Panc1 (cell line): ENCODE measurements around the gene ZNF689. TPM values are rescaled to one million over a fixed set of nuclear protein-coding genes. Genes with fewer than 3 reads are reported as not detected.

Experiments
- ATAC-seq: fragments of 200-7000 bp; cut with Tn5 transposase; 2 replicates; pipeline ENCODE4 v1.9.1; 2020; ENCODE audit warnings: mild to moderate bottlenecking, moderate library complexity
- BruUV-seq: library from RNA; stranded (reverse); fragments of 400-500 nt; replicated peaks from 2 replicates; lab custom pipeline; 2021; lab: Mats Ljungman, UMichigan
- CTCF ChIA-PET: fragments of 300-600 bp; sonication (Branson Sonifier 250); formaldehyde crosslinking; loops from one replicate; lab custom pipeline; 2022; ENCODE audit warnings: antibody characterized with exemption; lab: Charles Lee
- POLR2A ChIA-PET: fragments of 300-600 bp; sonication (Branson Sonifier 250); formaldehyde crosslinking; loops from one replicate; lab custom pipeline; 2022; ENCODE audit warnings: antibody characterized with exemption; lab: Charles Lee
- DNase-seq: peaks from one replicate; pipeline ENCODE4 v3.0.0-alpha.2; 2010; ENCODE audit warnings: low read depth, low spot score
- H3K27ac ChIP-seq: 2 replicates; pipeline ENCODE4 v1.5.1; 2011; ENCODE audit warnings: mild to moderate bottlenecking, low read length, inconsistent platforms
- H3K27me3 ChIP-seq: fragments of 200-500 bp; sonication (Bioruptor generic); 2 replicates; pipeline ENCODE4 v1.6.0; 2014; ENCODE audit warnings: low read length, inconsistent platforms; ENCODE audit not compliant: control insufficient read depth, insufficient read depth
- H3K36me3 ChIP-seq: fragments of 200-500 bp; sonication (Bioruptor generic); 2 replicates; pipeline ENCODE4 v1.5.1; 2014; ENCODE audit warnings: inconsistent platforms, mild to moderate bottlenecking, low read length, moderate library complexity; ENCODE audit not compliant: control insufficient read depth, insufficient read depth
- H3K4me1 ChIP-seq: 2 replicates; pipeline ENCODE4 v1.5.1; 2011; ENCODE audit warnings: inconsistent platforms, mild to moderate bottlenecking, low read length, moderate library complexity; ENCODE audit not compliant: control insufficient read depth, insufficient read depth
- H3K4me3 ChIP-seq, 2 experiments: 2 replicates each; pipeline ENCODE4 v1.5.1; 2011 to 2012; ENCODE audit warnings: low read depth in 2 of 2, low read length in 2 of 2, mild to moderate bottlenecking in 2 of 2, inconsistent platforms in 1 of 2, moderate library complexity in 1 of 2
- H3K9me3 ChIP-seq: fragments of 200-500 bp; sonication (Bioruptor generic); 2 replicates; pipeline ENCODE4 v1.5.1; 2014; ENCODE audit warnings: low read depth, mild to moderate bottlenecking, inconsistent platforms, low read length, moderate library complexity; ENCODE audit not compliant: control insufficient read depth, insufficient read depth
- POLR2AphosphoS5 ChIP-seq: IDR thresholded peaks from 2 replicates; pipeline ENCODE4 v1.6.1; 2012; ENCODE audit warnings: mild to moderate bottlenecking, low read depth, low read length, moderate library complexity
- SIN3A ChIP-seq: IDR thresholded peaks from 2 replicates; pipeline ENCODE4 v1.6.1; 2012; ENCODE audit warnings: low read depth, mild to moderate bottlenecking, low read length, moderate library complexity, borderline replicate concordance; ENCODE audit not compliant: insufficient read depth
- TCF7L2 ChIP-seq: IDR thresholded peaks from 2 replicates; pipeline ENCODE4 v1.6.1; 2011; ENCODE audit warnings: mild to moderate bottlenecking, low read depth, low read length, inconsistent platforms
- in situ Hi-C: cut with HindIII; loops from 2 replicates; pipeline ENCODE4 v1.10.0; 2016; ENCODE audit warnings: low sequenced_read_pairs, low pct_unique_long_range_greater_than_20kb
- intact Hi-C: fragments of 100-400 bp; cut with micrococcal nuclease; formaldehyde crosslinking; loops from one replicate; pipeline ENCODE4 v1.10.0; 2022; ENCODE audit not compliant: unreplicated experiment
- total RNA-seq: library from RNA; stranded (reverse); gene quantifications from one replicate; pipeline ENCODE4 v1.2.1, GENCODE V29; 2021; ENCODE audit not compliant: unreplicated experiment
- TF ChIP-seq, protein P1 (sequence below), 2 experiments: IDR thresholded peaks; 2 replicates each; pipeline ENCODE4 v1.6.1; 2011 to 2012; ENCODE audit warnings: low read depth in 2 of 2, control low read depth in 1 of 2, low read length in 1 of 2, mild to moderate bottlenecking in 1 of 2, moderate library complexity in 1 of 2; ENCODE audit not compliant: insufficient read depth in 1 of 2
- TF ChIP-seq, protein P2 (sequence below): fragments of 450-650 bp; IDR thresholded peaks from 2 replicates; pipeline ENCODE4 v1.5.1; 2017; ENCODE audit warnings: mild to moderate bottlenecking

Gene ZNF689
- total RNA-seq, 1 experiment from 2014 or later: 16.5 TPM

DNA sequence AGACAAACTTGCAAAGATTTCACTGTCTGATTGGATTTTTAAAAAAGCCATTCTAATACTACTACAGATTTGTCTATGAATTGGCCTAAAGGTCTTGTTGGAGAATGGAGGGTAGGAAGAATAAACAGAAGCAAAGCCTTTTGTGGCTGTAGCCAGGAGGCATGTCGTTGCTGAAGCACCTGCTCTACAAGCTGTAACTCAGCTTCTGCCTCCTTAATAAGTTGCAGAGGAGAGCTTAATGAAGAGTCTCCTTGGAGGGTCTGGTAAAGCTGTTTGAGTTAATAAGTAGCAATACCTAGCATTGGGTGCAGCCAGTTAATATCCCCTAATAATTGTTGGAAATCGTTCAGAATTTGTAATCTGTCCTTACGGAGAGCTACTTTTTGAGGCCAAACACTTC lies 10.0 kb upstream of the ZNF689 start:
- H3K4me1 ChIP-seq: no peaks in the 10 kb centered on the region
- no peak overlapping the region for H3K4me3 ChIP-seq
- ChIA-PET CTCF (interaction anchor here (1.1 kb wide), 1 partner anchor 9 kb away, joined by 4 read pairs; no protein-coding TSS in a partner anchor), POLR2A (no interaction called here)
- no peak for TF ChIP-seq TCF7L2
- TF ChIP-seq POLR2AphosphoS5: no peak
- TF ChIP-seq, protein P1, sequence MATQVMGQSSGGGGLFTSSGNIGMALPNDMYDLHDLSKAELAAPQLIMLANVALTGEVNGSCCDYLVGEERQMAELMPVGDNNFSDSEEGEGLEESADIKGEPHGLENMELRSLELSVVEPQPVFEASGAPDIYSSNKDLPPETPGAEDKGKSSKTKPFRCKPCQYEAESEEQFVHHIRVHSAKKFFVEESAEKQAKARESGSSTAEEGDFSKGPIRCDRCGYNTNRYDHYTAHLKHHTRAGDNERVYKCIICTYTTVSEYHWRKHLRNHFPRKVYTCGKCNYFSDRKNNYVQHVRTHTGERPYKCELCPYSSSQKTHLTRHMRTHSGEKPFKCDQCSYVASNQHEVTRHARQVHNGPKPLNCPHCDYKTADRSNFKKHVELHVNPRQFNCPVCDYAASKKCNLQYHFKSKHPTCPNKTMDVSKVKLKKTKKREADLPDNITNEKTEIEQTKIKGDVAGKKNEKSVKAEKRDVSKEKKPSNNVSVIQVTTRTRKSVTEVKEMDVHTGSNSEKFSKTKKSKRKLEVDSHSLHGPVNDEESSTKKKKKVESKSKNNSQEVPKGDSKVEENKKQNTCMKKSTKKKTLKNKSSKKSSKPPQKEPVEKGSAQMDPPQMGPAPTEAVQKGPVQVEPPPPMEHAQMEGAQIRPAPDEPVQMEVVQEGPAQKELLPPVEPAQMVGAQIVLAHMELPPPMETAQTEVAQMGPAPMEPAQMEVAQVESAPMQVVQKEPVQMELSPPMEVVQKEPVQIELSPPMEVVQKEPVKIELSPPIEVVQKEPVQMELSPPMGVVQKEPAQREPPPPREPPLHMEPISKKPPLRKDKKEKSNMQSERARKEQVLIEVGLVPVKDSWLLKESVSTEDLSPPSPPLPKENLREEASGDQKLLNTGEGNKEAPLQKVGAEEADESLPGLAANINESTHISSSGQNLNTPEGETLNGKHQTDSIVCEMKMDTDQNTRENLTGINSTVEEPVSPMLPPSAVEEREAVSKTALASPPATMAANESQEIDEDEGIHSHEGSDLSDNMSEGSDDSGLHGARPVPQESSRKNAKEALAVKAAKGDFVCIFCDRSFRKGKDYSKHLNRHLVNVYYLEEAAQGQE (IDR thresholded peaks at IDR 0.05; ENCODE audit: insufficient read depth in 1 of 2, low read depth in 2 of 2, low read length in 1 of 2): no peak
- no peak for TF ChIP-seq SIN3A
- TF ChIP-seq, protein P2, sequence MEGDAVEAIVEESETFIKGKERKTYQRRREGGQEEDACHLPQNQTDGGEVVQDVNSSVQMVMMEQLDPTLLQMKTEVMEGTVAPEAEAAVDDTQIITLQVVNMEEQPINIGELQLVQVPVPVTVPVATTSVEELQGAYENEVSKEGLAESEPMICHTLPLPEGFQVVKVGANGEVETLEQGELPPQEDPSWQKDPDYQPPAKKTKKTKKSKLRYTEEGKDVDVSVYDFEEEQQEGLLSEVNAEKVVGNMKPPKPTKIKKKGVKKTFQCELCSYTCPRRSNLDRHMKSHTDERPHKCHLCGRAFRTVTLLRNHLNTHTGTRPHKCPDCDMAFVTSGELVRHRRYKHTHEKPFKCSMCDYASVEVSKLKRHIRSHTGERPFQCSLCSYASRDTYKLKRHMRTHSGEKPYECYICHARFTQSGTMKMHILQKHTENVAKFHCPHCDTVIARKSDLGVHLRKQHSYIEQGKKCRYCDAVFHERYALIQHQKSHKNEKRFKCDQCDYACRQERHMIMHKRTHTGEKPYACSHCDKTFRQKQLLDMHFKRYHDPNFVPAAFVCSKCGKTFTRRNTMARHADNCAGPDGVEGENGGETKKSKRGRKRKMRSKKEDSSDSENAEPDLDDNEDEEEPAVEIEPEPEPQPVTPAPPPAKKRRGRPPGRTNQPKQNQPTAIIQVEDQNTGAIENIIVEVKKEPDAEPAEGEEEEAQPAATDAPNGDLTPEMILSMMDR: no peak
- H3K27me3 ChIP-seq: no peaks in the 10 kb centered on the region
- no TSS peak for BruUV-seq
- no peaks in the 10 kb centered on the region for H3K36me3 ChIP-seq
- H3K9me3 ChIP-seq: no peaks in the 10 kb centered on the region
- in situ Hi-C loops: no loop called here
- intact Hi-C loops: no loop called here
- ATAC-seq: no peak
- no peak overlapping the region for H3K27ac ChIP-seq
- DNase-seq: no peak

DNA sequence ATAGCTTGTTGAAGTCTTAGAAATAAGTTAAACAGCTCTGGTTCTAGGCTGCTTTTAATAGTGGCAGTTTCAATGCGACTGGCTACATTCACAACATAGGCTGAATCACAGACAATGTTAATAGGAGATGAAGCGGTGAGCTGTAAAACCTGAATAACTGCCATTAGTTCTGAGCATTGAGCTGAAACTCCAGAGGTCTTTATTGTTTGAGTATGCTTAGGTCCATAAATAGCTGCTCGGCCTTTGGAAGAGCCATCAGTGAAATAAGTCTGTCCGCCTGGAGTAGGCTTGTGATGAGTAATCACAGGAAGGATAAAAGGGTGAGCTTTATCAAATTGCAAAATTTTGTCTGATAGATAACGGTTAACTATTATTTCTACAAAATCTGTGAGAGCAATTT lies 9.4 kb upstream of the ZNF689 start:
- ATAC-seq (no peak), DNase-seq (no peak)
- no TSS peak for BruUV-seq
- Histone ChIP-seq H3K4me3 (no peak overlapping the region), H3K27me3 (no peaks in the 10 kb centered on the region), H3K9me3 (no peaks in the 10 kb centered on the region), H3K36me3 (no peaks in the 10 kb centered on the region), H3K4me1 (no peaks in the 10 kb centered on the region), H3K27ac (no peak overlapping the region)
- TF ChIP-seq TCF7L2: no peak
- no peak for TF ChIP-seq POLR2AphosphoS5
- TF ChIP-seq, protein P1 (IDR thresholded peaks at IDR 0.05; ENCODE audit: insufficient read depth in 1 of 2, low read depth in 2 of 2, low read length in 1 of 2): no peak
- TF ChIP-seq SIN3A: no peak
- TF ChIP-seq, protein P2: no peak
- intact Hi-C loops (no loop called here), in situ Hi-C loops (no loop called here)
- POLR2A ChIA-PET: no interaction called here
- CTCF ChIA-PET: interaction anchor here (1.1 kb wide), 1 partner anchor 10 kb away, joined by 4 read pairs; no protein-coding TSS in a partner anchor
